HEK293T (cell line): ENCODE measurements around the gene AHNAK.

Experiments used
- ARNT ChIP-seq: fragments of 450-650 bp; IDR thresholded peaks from 2 replicates; pipeline ENCODE4 v1.6.1; 2017; ENCODE audit warnings: mild to moderate bottlenecking
- BHLHE40 ChIP-seq: fragments of 450-650 bp; IDR thresholded peaks from 2 replicates; pipeline ENCODE4 v1.6.1; 2016; ENCODE audit warnings: mild to moderate bottlenecking, moderate library complexity, borderline replicate concordance
- CTBP1 ChIP-seq: fragments of 450-650 bp; IDR thresholded peaks from 2 replicates; pipeline ENCODE4 v1.6.1; 2016; ENCODE audit warnings: borderline replicate concordance
- FOXA1 ChIP-seq: fragments of 450-650 bp; IDR thresholded peaks from 2 replicates; pipeline ENCODE4 v1.6.1; 2016; ENCODE audit warnings: mild to moderate bottlenecking
- FOXK2 ChIP-seq: fragments of 450-650 bp; IDR thresholded peaks from 2 replicates; pipeline ENCODE4 v1.6.1; 2016; ENCODE audit warnings: mild to moderate bottlenecking
- FOXM1 ChIP-seq: fragments of 450-650 bp; IDR thresholded peaks from 2 replicates; pipeline ENCODE4 v1.6.1; 2017; ENCODE audit warnings: mild to moderate bottlenecking, borderline replicate concordance
- HDGF ChIP-seq: fragments of 450-650 bp; IDR thresholded peaks from 2 replicates; pipeline ENCODE4 v1.6.1; 2017; ENCODE audit warnings: antibody characterized with exemption, borderline replicate concordance
- LEF1 ChIP-seq: fragments of 450-650 bp; IDR thresholded peaks from 2 replicates; pipeline ENCODE4 v1.6.1; 2017; ENCODE audit warnings: mild to moderate bottlenecking, borderline replicate concordance
- NFRKB ChIP-seq: fragments of 450-650 bp; IDR thresholded peaks from 2 replicates; pipeline ENCODE4 v1.6.1; 2016; ENCODE audit warnings: mild to moderate bottlenecking, moderate library complexity
- SP1 ChIP-seq: fragments of 450-650 bp; IDR thresholded peaks from 2 replicates; pipeline ENCODE4 v1.6.1; 2017
- SUZ12 ChIP-seq: fragments of 450-650 bp; IDR thresholded peaks from 2 replicates; pipeline ENCODE4 v1.6.1; 2016; ENCODE audit warnings: mild to moderate bottlenecking
- TARDBP ChIP-seq: fragments of 450-650 bp; IDR thresholded peaks from 2 replicates; pipeline ENCODE4 v1.6.1; 2016
- ZNF384 ChIP-seq: fragments of 450-650 bp; IDR thresholded peaks from 2 replicates; pipeline ENCODE4 v1.6.1; 2016
- TF ChIP-seq, protein P1 (sequence below): fragments of 450-650 bp; IDR thresholded peaks from 2 replicates; pipeline ENCODE4 v1.6.1; 2016

DNA sequence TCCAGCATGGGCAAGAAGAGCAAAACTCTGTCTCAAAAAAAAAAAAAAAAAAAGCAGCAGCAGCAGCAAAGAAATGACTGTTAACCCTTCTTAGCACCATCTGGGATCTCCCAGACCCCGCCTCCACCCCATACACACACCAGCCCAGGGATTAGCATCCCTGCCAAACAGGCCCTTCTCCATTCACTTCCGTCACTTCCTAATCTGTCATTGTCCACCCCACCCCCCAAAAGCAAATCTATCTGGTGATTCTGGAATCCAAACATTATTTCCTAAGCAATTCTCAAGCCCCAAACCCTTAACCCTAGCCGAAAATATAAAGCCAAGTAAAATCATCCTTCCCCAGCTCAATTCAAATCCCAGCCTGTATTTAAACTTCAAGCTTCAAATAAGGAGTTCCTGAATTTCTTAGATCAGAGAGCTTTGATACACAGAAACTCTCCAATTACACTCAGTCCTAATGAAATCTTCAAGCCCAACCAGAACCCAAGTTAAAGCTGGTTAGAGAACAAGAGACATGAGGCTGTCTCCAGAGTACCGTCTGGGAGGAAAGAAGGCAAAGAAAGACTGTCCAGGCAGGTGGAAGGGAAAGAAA is 6.0 kb upstream of the AHNAK start:
- TF ChIP-seq CTBP1: no peak
- TF ChIP-seq FOXM1: no peak
- TF ChIP-seq FOXK2: no peak
- no peak for TF ChIP-seq NFRKB
- TF ChIP-seq FOXA1: no peak
- TF ChIP-seq HDGF: no peak
- TF ChIP-seq LEF1: no peak
- no peak for TF ChIP-seq ARNT
- TF ChIP-seq, protein P1, sequence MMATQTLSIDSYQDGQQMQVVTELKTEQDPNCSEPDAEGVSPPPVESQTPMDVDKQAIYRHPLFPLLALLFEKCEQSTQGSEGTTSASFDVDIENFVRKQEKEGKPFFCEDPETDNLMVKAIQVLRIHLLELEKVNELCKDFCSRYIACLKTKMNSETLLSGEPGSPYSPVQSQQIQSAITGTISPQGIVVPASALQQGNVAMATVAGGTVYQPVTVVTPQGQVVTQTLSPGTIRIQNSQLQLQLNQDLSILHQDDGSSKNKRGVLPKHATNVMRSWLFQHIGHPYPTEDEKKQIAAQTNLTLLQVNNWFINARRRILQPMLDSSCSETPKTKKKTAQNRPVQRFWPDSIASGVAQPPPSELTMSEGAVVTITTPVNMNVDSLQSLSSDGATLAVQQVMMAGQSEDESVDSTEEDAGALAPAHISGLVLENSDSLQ: no peak
- no peak for TF ChIP-seq ZNF384
- TF ChIP-seq BHLHE40: no peak
- TF ChIP-seq TARDBP: no peak
- no peak for TF ChIP-seq SUZ12
- TF ChIP-seq SP1: no peak
